ENCODE measurements around the gene POLD3. TPM values are rescaled to one million over a fixed set of nuclear protein-coding genes. Genes with fewer than 3 reads are reported as not detected.
A peak's percentile ranks its signal among the peaks of the same experiment; 100 is the strongest.

Gene POLD3
- total RNA-seq, 1 experiment from 2014 or later: 28.4 TPM

GRCh38 chr11:74681686-74682651, 89.6 kb downstream of the POLD3 start:
- Histone ChIP-seq H3F3A (ENCODE audit: low read length, unreplicated experiment) (no peaks in the 10 kb centered on the region), H3K9ac (ENCODE audit: low read length) (no peak overlapping the region), H3K4me2 (ENCODE audit: low read length) (no peak overlapping the region), H3K9me3 (ENCODE audit: low read length) (no peaks in the 10 kb centered on the region), H3K79me2 (ENCODE audit: low read length) (no peaks in the 10 kb centered on the region), H3K36me3 (ENCODE audit: low read depth, low read length) (no peaks in the 10 kb centered on the region), H4K20me1 (ENCODE audit: low read length) (no peaks in the 10 kb centered on the region), H3K9me2 (replicated peaks; ENCODE audit: low read length) (no peaks in the 10 kb centered on the region), H2AFZ (ENCODE audit: low read length) (no peak overlapping the region), H3K4me1 (ENCODE audit: insufficient read depth, low read length) (no peaks in the 10 kb centered on the region), H3K27ac (ENCODE audit: low read length) (no peak overlapping the region), H3K27me3 (ENCODE audit: low read length) (no peaks in the 10 kb centered on the region), H3K4me3 (ENCODE audit: low read length) (no peak overlapping the region)
- intact Hi-C loops (cut with micrococcal nuclease): no loop called here
- POLR2A ChIA-PET (ENCODE audit: unreplicated experiment): no interaction called here
- CTCF ChIA-PET: no interaction called here
- TF ChIP-seq, protein P1, sequence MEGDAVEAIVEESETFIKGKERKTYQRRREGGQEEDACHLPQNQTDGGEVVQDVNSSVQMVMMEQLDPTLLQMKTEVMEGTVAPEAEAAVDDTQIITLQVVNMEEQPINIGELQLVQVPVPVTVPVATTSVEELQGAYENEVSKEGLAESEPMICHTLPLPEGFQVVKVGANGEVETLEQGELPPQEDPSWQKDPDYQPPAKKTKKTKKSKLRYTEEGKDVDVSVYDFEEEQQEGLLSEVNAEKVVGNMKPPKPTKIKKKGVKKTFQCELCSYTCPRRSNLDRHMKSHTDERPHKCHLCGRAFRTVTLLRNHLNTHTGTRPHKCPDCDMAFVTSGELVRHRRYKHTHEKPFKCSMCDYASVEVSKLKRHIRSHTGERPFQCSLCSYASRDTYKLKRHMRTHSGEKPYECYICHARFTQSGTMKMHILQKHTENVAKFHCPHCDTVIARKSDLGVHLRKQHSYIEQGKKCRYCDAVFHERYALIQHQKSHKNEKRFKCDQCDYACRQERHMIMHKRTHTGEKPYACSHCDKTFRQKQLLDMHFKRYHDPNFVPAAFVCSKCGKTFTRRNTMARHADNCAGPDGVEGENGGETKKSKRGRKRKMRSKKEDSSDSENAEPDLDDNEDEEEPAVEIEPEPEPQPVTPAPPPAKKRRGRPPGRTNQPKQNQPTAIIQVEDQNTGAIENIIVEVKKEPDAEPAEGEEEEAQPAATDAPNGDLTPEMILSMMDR (conservative IDR thresholded peaks at IDR 0.05; ENCODE audit: low read depth, low read length): no peak
- TF ChIP-seq EZH2phosphoT487 (IDR thresholded peaks at IDR 0.05; ENCODE audit: borderline replicate concordance, low read length) (no peak), EZH2 (IDR thresholded peaks at IDR 0.05; ENCODE audit: low read length, unreplicated experiment) (no peak)
- DNase-seq: peak; percentile 27
- ATAC-seq: peak; percentile 11
- no TSS peak for BruUV-seq (replicated peaks)

- H3K79me2 ChIP-seq (ENCODE audit: low read length): no peaks in the 10 kb centered on the region
- no TSS peak for BruUV-seq (replicated peaks)
- H3K9me2 ChIP-seq (replicated peaks; ENCODE audit: low read length): no peaks in the 10 kb centered on the region
- no peaks in the 10 kb centered on the region for H3K27me3 ChIP-seq (ENCODE audit: low read length)
- no peaks in the 10 kb centered on the region for H4K20me1 ChIP-seq (ENCODE audit: low read length)
- DNase-seq (no peak), ATAC-seq (no peak)
- H2AFZ ChIP-seq (ENCODE audit: low read length): peak overlapping the region; percentile 76; the same call in 1 of the 2 replicates
- H3K4me2 ChIP-seq (ENCODE audit: low read length): peak overlapping the region; percentile 60
- no peak overlapping the region for H3K9ac ChIP-seq (ENCODE audit: low read length)
- ChIA-PET POLR2A (ENCODE audit: unreplicated experiment) (no interaction called here), CTCF (no interaction called here)
- H3K27ac ChIP-seq (ENCODE audit: low read length): no peak overlapping the region
- H3K9me3 ChIP-seq (ENCODE audit: low read length): no peaks in the 10 kb centered on the region
- peaks cover 6% of the 10 kb centered on the region; the same call in 1 of the 2 replicates for H3K4me1 ChIP-seq (ENCODE audit: insufficient read depth, low read length)
- H3F3A ChIP-seq (ENCODE audit: low read length, unreplicated experiment): no peaks in the 10 kb centered on the region
- no peaks in the 10 kb centered on the region for H3K36me3 ChIP-seq (ENCODE audit: low read depth, low read length)
- TF ChIP-seq EZH2phosphoT487 (IDR thresholded peaks at IDR 0.05; ENCODE audit: borderline replicate concordance, low read length) (no peak), EZH2 (IDR thresholded peaks at IDR 0.05; ENCODE audit: low read length, unreplicated experiment) (no peak)
- TF ChIP-seq, protein P1 (conservative IDR thresholded peaks at IDR 0.05; ENCODE audit: low read depth, low read length): no peak
- H3K4me3 ChIP-seq (ENCODE audit: low read length): peak overlapping the region; percentile 57; the same call in 1 of the 2 replicates
- intact Hi-C loops (cut with micrococcal nuclease): no loop called here
These were observed 90.4 kb downstream of the POLD3 start for GRCh38 chr11:74682731-74683278.

Measured in PC-3 (cell line).